K562 (cell line): ENCODE results near the gene SEBOX. TPM values are rescaled to one million over a fixed set of nuclear protein-coding genes. Genes with fewer than 3 reads are reported as not detected.

ENCODE experiments used
- ATAC-seq: fragments of 200-7000 bp; cut with Tn5 transposase; 3 replicates; pipeline ENCODE4 v1.9.1; 2020; ENCODE audit warnings: moderate library complexity
- BruUV-seq: library from RNA; stranded (reverse); fragments of 400-500 nt; replicated peaks from 2 replicates; lab custom pipeline; 2021; lab: Mats Ljungman, UMichigan
- CTCF ChIA-PET: fragments of 300-600 bp; formaldehyde crosslinking; extraction: SDS; loops from one replicate; lab custom pipeline; 2021; ENCODE audit warnings: low intra/inter-chr PET ratio; lab: Yijun Ruan, JAX
- POLR2A ChIA-PET: fragments of 300-600, 350-650 bp; sonication (Branson Sonifier 250); formaldehyde crosslinking; extraction: SDS; loops from one replicate; lab custom pipeline; 2021; ENCODE audit warnings: antibody characterized with exemption, inconsistent platforms; lab: Yijun Ruan, JAX
- DNase-seq, 4 experiments: peaks; one replicate each; pipeline versions ENCODE4 v3.0.0 to v3.0.0-alpha.2; 2011 to 2018; ENCODE audit warnings: low spot score in 3 of 4, mixed read lengths in 3 of 4; ENCODE audit errors: extremely low read depth in 1 of 4
- FAIRE-seq: peaks from 2 replicates; lab custom pipeline; 2011; peaks lifted over from hg19 to GRCh38; lab: Jason Lieb, UNC
- H2AFZ ChIP-seq: 2 replicates; pipeline ENCODE4 v1.6.0; 2011; ENCODE audit warnings: low read depth, low read length, control low read depth, inconsistent platforms
- H3K27ac ChIP-seq: fragments of 200-600 bp; 3 replicates; pipeline ENCODE4 v1.8.0; 2011; ENCODE audit warnings: low read depth, mild to moderate bottlenecking, control low read depth, inconsistent platforms, low read length, moderate library complexity, mixed read lengths; ENCODE audit errors: extremely low read depth
- H3K27me3 ChIP-seq, 2 experiments: fragments of 300-600 bp in 1 of 2; 2 replicates in 1 of 2; 3 replicates in 1 of 2; pipeline versions ENCODE4 v1.6.0 to v1.8.0; 2011; ENCODE audit warnings: inconsistent platforms in 2 of 2, low read length in 2 of 2, mild to moderate bottlenecking in 1 of 2, mixed read lengths in 1 of 2, moderate library complexity in 1 of 2; ENCODE audit not compliant: control insufficient read depth in 2 of 2, insufficient read depth in 2 of 2
- H3K36me3 ChIP-seq: fragments of 300-600 bp; 3 replicates; pipeline ENCODE4 v1.8.0; 2011; ENCODE audit warnings: mild to moderate bottlenecking, low read length, inconsistent platforms; ENCODE audit not compliant: control insufficient read depth, insufficient read depth
- H3K4me1 ChIP-seq, 2 experiments: fragments of 200-600 bp in 1 of 2; replicated peaks in 1 of 2; 2 replicates in 1 of 2; 3 replicates in 1 of 2; pipeline versions ENCODE4 v1.5.1 to v1.8.0; 2011; ENCODE audit warnings: inconsistent platforms in 2 of 2, low read length in 2 of 2, mild to moderate bottlenecking in 1 of 2, mixed read lengths in 1 of 2, moderate library complexity in 1 of 2; ENCODE audit not compliant: control insufficient read depth in 2 of 2, insufficient read depth in 2 of 2
- H3K4me2 ChIP-seq: 2 replicates; pipeline ENCODE4 v1.6.1; 2011; ENCODE audit warnings: low read length, control low read depth, inconsistent platforms, mixed read lengths; ENCODE audit not compliant: insufficient read depth
- H3K4me3 ChIP-seq: fragments of 200-600 bp; sonication (generic), shearing (Covaris generic); 2 replicates; pipeline ENCODE4 v1.5.1; 2016; ENCODE audit warnings: control low read depth, inconsistent platforms
- H3K79me2 ChIP-seq: fragments of 200-600 bp; 3 replicates; pipeline ENCODE4 v1.8.0; 2011; ENCODE audit warnings: low read length, inconsistent platforms; ENCODE audit not compliant: control insufficient read depth, insufficient read depth
- H3K9ac ChIP-seq, 2 experiments: 2 replicates each; pipeline versions ENCODE4 v1.6.0 to v1.6.1; 2011; ENCODE audit warnings: low read depth in 2 of 2, low read length in 2 of 2, control low read depth in 1 of 2, inconsistent platforms in 1 of 2, mild to moderate bottlenecking in 1 of 2, mixed read lengths in 1 of 2; ENCODE audit not compliant: insufficient read depth in 1 of 2
- H3K9me1 ChIP-seq: one replicate; pipeline ENCODE4 v1.6.0; 2011; ENCODE audit warnings: inconsistent platforms, mild to moderate bottlenecking, low read length, moderate library complexity; ENCODE audit not compliant: control insufficient read depth, insufficient read depth
- H3K9me3 ChIP-seq: replicated peaks from 2 replicates; pipeline ENCODE4 v1.5.1; 2011; ENCODE audit warnings: low read depth, low read length, inconsistent platforms; ENCODE audit not compliant: control insufficient read depth, insufficient read depth
- H4K20me1 ChIP-seq: replicated peaks from 2 replicates; pipeline ENCODE4 v1.6.1; 2011; ENCODE audit warnings: low read length, inconsistent platforms, mixed read lengths; ENCODE audit not compliant: control insufficient read depth, insufficient read depth
- BMI1 ChIP-seq: fragments of 150-350 bp; IDR thresholded peaks from 2 replicates; pipeline ENCODE4 v1.6.1; 2014; ENCODE audit warnings: low read length
- CREM ChIP-seq: IDR thresholded peaks from 2 replicates; pipeline ENCODE4 v1.6.1; 2014; ENCODE audit warnings: antibody characterized with exemption, low read depth
- EP400 ChIP-seq: fragments of 450-650 bp; IDR thresholded peaks from 2 replicates; pipeline ENCODE4 v1.6.1; 2017; ENCODE audit warnings: antibody characterized with exemption, mild to moderate bottlenecking, moderate library complexity
- PHF21A ChIP-seq: fragments of 450-650 bp; IDR thresholded peaks from 2 replicates; pipeline ENCODE4 v1.6.1; 2017; ENCODE audit warnings: low read depth, borderline replicate concordance
- WGBS: fragments of 100-300 bp; shearing (Covaris generic); methylation state at CpG from one replicate; pipeline ENCODE4 v1.1.6; 2016; ENCODE audit warnings: low coverage, mixed read lengths; ENCODE audit not compliant: insufficient coverage; ENCODE audit errors: missing lambda C conversion rate; 5-methylcytosine and 5-hydroxymethylcytosine counted together
- in situ Hi-C: fragments of 300-500 bp; cut with MboI; formaldehyde crosslinking; loops from 4 replicates; pipeline ENCODE4 v1.15.0; 2018; ENCODE audit warnings: inconsistent platforms, mixed read lengths
- intact Hi-C: fragments of 100-400 bp; cut with micrococcal nuclease; formaldehyde crosslinking; loops from 2 replicates; pipeline ENCODE4 v1.14.2; 2022
- polyA plus RNA-seq, 8 experiments: library from polyadenylated mRNA; depleted of rRNA in 4 of 8; stranded (reverse) in 5 of 8; unstranded in 3 of 8; fragments of >200 nt; fragmentation: Nextera tagmentation in 2 of 8; fragmentation: Illumina TruSeq in 1 of 8; extraction: Ambion mirVana in 2 of 8; extraction: Trizol in 1 of 8; gene quantifications; 2 replicates each; pipeline versions ENCODE4 v1.2.1 to v1.2.3, GENCODE V29; 2011 to 2014; ENCODE audit warnings: inconsistent platforms in 1 of 8, missing spikeins in 1 of 8
- total RNA-seq, 7 experiments: library from RNA; depleted of rRNA in 6 of 7; stranded (reverse); fragments of >200 nt in 6 of 7; fragmentation: Illumina TruSeq in 2 of 7; extraction: Trizol in 2 of 7; gene quantifications; 2 replicates each; pipeline versions ENCODE4 v1.2.1 to v1.2.3, GENCODE V29; 2011 to 2021; ENCODE audit warnings: low replicate concordance in 1 of 7
- TF ChIP-seq, protein P1 (sequence below): fragments of 250-450 bp; sonication (Bioruptor Pico); IDR thresholded peaks from 2 replicates; pipeline ENCODE4 v1.4.0; 2020; ENCODE audit warnings: mild to moderate bottlenecking
- TF ChIP-seq, protein P2 (sequence below): sonication (generic); IDR thresholded peaks from 2 replicates; pipeline ENCODE4 v1.6.1; 2016

The SEBOX gene
- total and polyA plus RNA-seq, 9 of the 15 experiments (the other 6 are each of a cell fraction or from before 2014, with no cell fraction given): not detected

DNA sequence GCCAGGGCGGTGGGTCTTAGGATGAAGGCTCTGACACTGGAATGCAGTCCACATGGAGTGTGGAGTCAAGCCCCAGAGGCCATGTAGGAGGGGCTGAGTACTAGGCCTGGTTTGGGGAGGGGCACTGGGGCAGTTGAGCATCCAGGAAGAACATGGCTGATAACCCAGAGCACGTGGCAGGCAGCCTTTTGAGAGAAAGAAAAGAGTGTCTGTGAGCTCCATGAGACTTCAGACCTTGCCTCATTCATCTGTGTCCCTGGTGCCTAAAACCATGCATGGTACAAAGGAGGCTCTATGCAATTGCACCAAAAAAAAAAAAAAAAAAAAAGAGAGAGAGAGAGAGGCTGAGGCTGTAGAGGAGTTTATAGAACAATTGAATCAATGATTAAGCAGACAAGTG, 26.4 kb upstream of the SEBOX start (continued):
- TF ChIP-seq, protein P1, sequence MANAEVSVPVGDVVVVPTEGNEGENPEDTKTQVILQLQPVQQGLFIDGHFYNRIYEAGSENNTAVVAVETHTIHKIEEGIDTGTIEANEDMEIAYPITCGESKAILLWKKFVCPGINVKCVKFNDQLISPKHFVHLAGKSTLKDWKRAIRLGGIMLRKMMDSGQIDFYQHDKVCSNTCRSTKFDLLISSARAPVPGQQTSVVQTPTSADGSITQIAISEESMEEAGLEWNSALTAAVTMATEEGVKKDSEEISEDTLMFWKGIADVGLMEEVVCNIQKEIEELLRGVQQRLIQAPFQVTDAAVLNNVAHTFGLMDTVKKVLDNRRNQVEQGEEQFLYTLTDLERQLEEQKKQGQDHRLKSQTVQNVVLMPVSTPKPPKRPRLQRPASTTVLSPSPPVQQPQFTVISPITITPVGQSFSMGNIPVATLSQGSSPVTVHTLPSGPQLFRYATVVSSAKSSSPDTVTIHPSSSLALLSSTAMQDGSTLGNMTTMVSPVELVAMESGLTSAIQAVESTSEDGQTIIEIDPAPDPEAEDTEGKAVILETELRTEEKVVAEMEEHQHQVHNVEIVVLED (CRISPR knock-in tag): no peak
- TF ChIP-seq PHF21A (no peak), BMI1 (no peak)
- TF ChIP-seq, all 486 proteins: peak for 4

DNA sequence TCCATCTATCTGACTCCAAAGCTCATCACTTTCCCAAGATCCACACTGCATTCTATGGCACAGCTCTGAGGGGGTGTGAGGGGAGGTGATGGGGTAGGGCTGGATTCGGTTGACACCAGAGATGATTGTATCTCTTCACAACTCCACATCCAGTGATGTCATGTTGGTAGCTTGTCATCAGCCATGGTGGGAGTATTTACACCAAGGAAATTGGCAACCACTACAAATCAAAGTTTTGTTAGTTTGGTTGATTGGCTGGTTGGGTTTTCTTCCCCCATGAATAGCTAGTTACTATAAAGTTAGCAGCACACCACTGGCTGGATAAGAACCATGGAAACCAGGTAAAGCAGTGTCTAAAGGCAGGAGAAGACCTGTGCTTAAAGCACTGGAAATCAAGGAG, 26.0 kb upstream of the SEBOX start:
- H3K9ac ChIP-seq: no peak overlapping the region
- peak overlapping the region; percentile 25; the same call in 1 of the 2 replicates for H2AFZ ChIP-seq
- no peak overlapping the region for H3K4me2 ChIP-seq
- in situ Hi-C loops (no loop called here), intact Hi-C loops (no loop called here)
- DNase-seq: no peak
- H3K36me3 ChIP-seq: no peaks in the 10 kb centered on the region
- no peak overlapping the region for H3K27ac ChIP-seq
- H3K27me3 ChIP-seq: peaks cover 0 to 12% of the 10 kb centered on the region in 2 experiments; a peak in 2 of 5 replicates
- H4K20me1 ChIP-seq: 0 out of 2 replicates have a peak, but pooled peaks cover 4% of the 10 kb centered on the region
- H3K79me2 ChIP-seq: no peaks in the 10 kb centered on the region
- POLR2A ChIA-PET: interaction anchor here (1.2 to 1.4 kb wide), 2 partner anchors 13 to 14 kb away, joined by 3 to 6 read pairs; no protein-coding TSS in a partner anchor
- TF ChIP-seq EP400 (no peak), CREM (0 out of 2 replicates have a peak, but pooled peaks have one; percentile 5)
- TF ChIP-seq, protein P2, sequence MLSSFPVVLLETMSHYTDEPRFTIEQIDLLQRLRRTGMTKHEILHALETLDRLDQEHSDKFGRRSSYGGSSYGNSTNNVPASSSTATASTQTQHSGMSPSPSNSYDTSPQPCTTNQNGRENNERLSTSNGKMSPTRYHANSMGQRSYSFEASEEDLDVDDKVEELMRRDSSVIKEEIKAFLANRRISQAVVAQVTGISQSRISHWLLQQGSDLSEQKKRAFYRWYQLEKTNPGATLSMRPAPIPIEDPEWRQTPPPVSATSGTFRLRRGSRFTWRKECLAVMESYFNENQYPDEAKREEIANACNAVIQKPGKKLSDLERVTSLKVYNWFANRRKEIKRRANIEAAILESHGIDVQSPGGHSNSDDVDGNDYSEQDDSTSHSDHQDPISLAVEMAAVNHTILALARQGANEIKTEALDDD: 0 out of 2 replicates have a peak, but pooled peaks have one; percentile 16
- CTCF ChIA-PET: no interaction called here
- no peak for FAIRE-seq
- H3K9me1 ChIP-seq: no peaks in the 10 kb centered on the region
- H3K4me3 ChIP-seq: no peak overlapping the region
- 7% methylated on average over 1 of the region's 1 CpG for WGBS
- no TSS peak for BruUV-seq
- H3K4me1 ChIP-seq: peaks cover 9 to 10% of the 10 kb centered on the region in 2 experiments; a peak in 3 of 5 replicates
- no peak; the same call in 2 of the 3 replicates for ATAC-seq
- H3K9me3 ChIP-seq: no peaks in the 10 kb centered on the region
